K562 (cell line): ENCODE measurements around the gene GMIP. TPM values are rescaled to one million over a fixed set of nuclear protein-coding genes. Genes with fewer than 3 reads are reported as not detected.
A peak's percentile ranks its signal among the peaks of the same experiment; 100 is the strongest.

Source experiments
- ELF1 ChIP-seq: fragments of 200-800 bp; sonication (Bioruptor generic); IDR thresholded peaks from 2 replicates; pipeline ENCODE4 v1.6.1; 2016; ENCODE audit warnings: missing genetic modification characterization, missing compliant biosample characterization
- ELK1 ChIP-seq: sonication (generic); formaldehyde crosslinking; IDR thresholded peaks from 2 replicates; pipeline ENCODE4 v1.8.1; 2022; ENCODE audit warnings: missing genetic modification reagents
- GABPB1 ChIP-seq: sonication (generic); formaldehyde crosslinking; IDR thresholded peaks from 2 replicates; pipeline ENCODE4 v1.8.0; 2022; ENCODE audit warnings: mild to moderate bottlenecking, missing genetic modification reagents
- LEF1 ChIP-seq: fragments of 450-650 bp; IDR thresholded peaks from 2 replicates; pipeline ENCODE4 v1.6.1; 2016; ENCODE audit warnings: mild to moderate bottlenecking
- MAX ChIP-seq: sonication (generic); formaldehyde crosslinking; IDR thresholded peaks from 2 replicates; pipeline ENCODE4 v1.9.0; 2022; ENCODE audit warnings: mild to moderate bottlenecking, missing genetic modification reagents
- MYBL2 ChIP-seq, 2 experiments: fragments of 450-650 bp in 1 of 2; sonication (generic) in 1 of 2; formaldehyde crosslinking in 1 of 2; IDR thresholded peaks; 2 replicates each; pipeline versions ENCODE4 v1.6.1 to v1.8.1; 2017 to 2022; ENCODE audit warnings: borderline replicate concordance in 1 of 2, inconsistent platforms in 1 of 2, low read depth in 1 of 2, mild to moderate bottlenecking in 1 of 2, missing genetic modification reagents in 1 of 2, moderate library complexity in 1 of 2
- NKRF ChIP-seq: fragments of 450-650 bp; IDR thresholded peaks from 2 replicates; pipeline ENCODE4 v1.6.1; 2016; ENCODE audit warnings: borderline replicate concordance
- REST ChIP-seq, 2 experiments: fragments of 450-650 bp; formaldehyde crosslinking in 1 of 2; IDR thresholded peaks; 2 replicates each; pipeline versions ENCODE4 v1.4.0 to v1.6.1; 2014 to 2020; ENCODE audit warnings: mild to moderate bottlenecking in 2 of 2, borderline replicate concordance in 1 of 2, low read depth in 1 of 2
- SP1 ChIP-seq: sonication (generic); formaldehyde crosslinking; IDR thresholded peaks from 2 replicates; pipeline ENCODE4 v1.8.1; 2022; ENCODE audit warnings: mild to moderate bottlenecking, missing genetic modification reagents
- TEAD1 ChIP-seq, 2 experiments: fragments of 450-650 bp in 1 of 2; sonication (generic) in 1 of 2; formaldehyde crosslinking; IDR thresholded peaks; 2 replicates each; pipeline versions ENCODE4 v1.4.0 to v1.8.0; 2020 to 2022; ENCODE audit warnings: mild to moderate bottlenecking in 2 of 2, missing genetic modification reagents in 1 of 2
- YY1 ChIP-seq, 3 experiments: IDR thresholded peaks; 2 replicates each; pipeline ENCODE4 v1.6.1; 2011; ENCODE audit warnings: low read length in 2 of 3, mild to moderate bottlenecking in 2 of 3, moderate library complexity in 2 of 3, borderline replicate concordance in 1 of 3, control low read depth in 1 of 3, low read depth in 1 of 3; ENCODE audit not compliant: insufficient read depth in 3 of 3, insufficient replicate concordance in 2 of 3, control insufficient read depth in 1 of 3, insufficient read length in 1 of 3; ENCODE audit errors: extremely low read depth in 1 of 3
- ZNF75A ChIP-seq: fragments of 450-650 bp; formaldehyde crosslinking; IDR thresholded peaks from 2 replicates; pipeline ENCODE4 v1.4.0; 2020; ENCODE audit warnings: mild to moderate bottlenecking
- polyA plus RNA-seq, 8 experiments: library from polyadenylated mRNA; depleted of rRNA in 4 of 8; stranded (reverse) in 5 of 8; unstranded in 3 of 8; fragments of >200 nt; fragmentation: Nextera tagmentation in 2 of 8; fragmentation: Illumina TruSeq in 1 of 8; extraction: Ambion mirVana in 2 of 8; extraction: Trizol in 1 of 8; gene quantifications; 2 replicates each; pipeline versions ENCODE4 v1.2.1 to v1.2.3, GENCODE V29; 2011 to 2014; ENCODE audit warnings: inconsistent platforms in 1 of 8, missing spikeins in 1 of 8
- total RNA-seq, 7 experiments: library from RNA; depleted of rRNA in 6 of 7; stranded (reverse); fragments of >200 nt in 6 of 7; fragmentation: Illumina TruSeq in 2 of 7; extraction: Trizol in 2 of 7; gene quantifications; 2 replicates each; pipeline versions ENCODE4 v1.2.1 to v1.2.3, GENCODE V29; 2011 to 2021; ENCODE audit warnings: low replicate concordance in 1 of 7

GMIP gene
- total and polyA plus RNA-seq, 9 of the 15 experiments (the other 6 are each of a cell fraction or from before 2014, with no cell fraction given), result 0.14 to 15.8 (median 3.2) TPM

GRCh38 chr19:19643158-19644053 lies at the start of gene GMIP (continued):
- TF ChIP-seq ELK1 (CRISPR knock-in tag) (no peak), SP1 (CRISPR knock-in tag) (peak; percentile 28; the same call in 1 of the 2 replicates), LEF1 (0 out of 2 replicates have a peak, but pooled peaks have one; percentile 63), ZNF75A (CRISPR knock-in tag) (no peak), ELF1 (peak; percentile 84), YY1 (IDR thresholded peaks at IDR 0.05; ENCODE audit: borderline replicate concordance in 1 of 3, control insufficient read depth in 1 of 3, extremely low read depth in 1 of 3, insufficient read depth in 3 of 3, insufficient read length in 1 of 3, insufficient replicate concordance in 2 of 3, low read depth in 1 of 3, low read length in 2 of 3) (peak in 2 of 3 experiments; percentile 3 to 16), TEAD1 (CRISPR knock-in tag; IDR thresholded peaks at IDR 0.05) (peak in 1 of 2 experiments; percentile 41; a peak in 1 of 4 replicates), GABPB1 (peak; percentile 2; the same call in 1 of the 2 replicates), NKRF (peak; percentile 33; the same call in 1 of the 2 replicates), MYBL2 (IDR thresholded peaks at IDR 0.05; ENCODE audit: low read depth) (no peak), MYBL2 (CRISPR knock-in tag; IDR thresholded peaks at IDR 0.05; ENCODE audit: borderline replicate concordance) (no peak), MAX (CRISPR knock-in tag) (peak; percentile 11; the same call in 1 of the 2 replicates), REST (IDR thresholded peaks at IDR 0.05; ENCODE audit: borderline replicate concordance) (peak; percentile 69), REST (CRISPR knock-in tag; IDR thresholded peaks at IDR 0.05; ENCODE audit: low read depth) (no peak)
